ENCODE measurements around the gene PAPOLB. TPM values are rescaled to one million over a fixed set of nuclear protein-coding genes. Genes with fewer than 3 reads are reported as not detected.

Gene PAPOLB
- polyA plus RNA-seq, 2 donors, result 0.02 TPM; not detected in 1

GRCh38 chr7:4845740-4846142 lies 16.1 kb downstream of the PAPOLB start:
- no peaks in the 10 kb centered on the region for H3K27me3 ChIP-seq (ENCODE audit: control insufficient read depth in 1 of 2, insufficient read depth in 2 of 2, low read length in 2 of 2)
- 35 to 37% methylated on average over 18 of the region's 18 CpGs for WGBS, 2 donors
- no peaks in the 10 kb centered on the region for H3K36me3 ChIP-seq (ENCODE audit: control insufficient read depth in 2 of 2, insufficient read depth in 2 of 2, low read length in 1 of 2)
- H3K27ac ChIP-seq (ENCODE audit: low read depth in 2 of 2, low read length in 1 of 2), result no peak overlapping the region
- peaks cover 0 to 2% of the 10 kb centered on the region in 2 donors for H3K9me3 ChIP-seq (ENCODE audit: control insufficient read depth in 2 of 2, insufficient read depth in 1 of 2, low read depth in 1 of 2, low read length in 1 of 2)
- H3K4me3 ChIP-seq (ENCODE audit: low read depth in 1 of 2, low read length in 2 of 2), result no peak overlapping the region
- H3K4me1 ChIP-seq (ENCODE audit: control insufficient read depth in 2 of 2, insufficient read depth in 2 of 2, low read length in 1 of 2), result peaks cover 0 to 2% of the 10 kb centered on the region in 2 donors

DNA sequence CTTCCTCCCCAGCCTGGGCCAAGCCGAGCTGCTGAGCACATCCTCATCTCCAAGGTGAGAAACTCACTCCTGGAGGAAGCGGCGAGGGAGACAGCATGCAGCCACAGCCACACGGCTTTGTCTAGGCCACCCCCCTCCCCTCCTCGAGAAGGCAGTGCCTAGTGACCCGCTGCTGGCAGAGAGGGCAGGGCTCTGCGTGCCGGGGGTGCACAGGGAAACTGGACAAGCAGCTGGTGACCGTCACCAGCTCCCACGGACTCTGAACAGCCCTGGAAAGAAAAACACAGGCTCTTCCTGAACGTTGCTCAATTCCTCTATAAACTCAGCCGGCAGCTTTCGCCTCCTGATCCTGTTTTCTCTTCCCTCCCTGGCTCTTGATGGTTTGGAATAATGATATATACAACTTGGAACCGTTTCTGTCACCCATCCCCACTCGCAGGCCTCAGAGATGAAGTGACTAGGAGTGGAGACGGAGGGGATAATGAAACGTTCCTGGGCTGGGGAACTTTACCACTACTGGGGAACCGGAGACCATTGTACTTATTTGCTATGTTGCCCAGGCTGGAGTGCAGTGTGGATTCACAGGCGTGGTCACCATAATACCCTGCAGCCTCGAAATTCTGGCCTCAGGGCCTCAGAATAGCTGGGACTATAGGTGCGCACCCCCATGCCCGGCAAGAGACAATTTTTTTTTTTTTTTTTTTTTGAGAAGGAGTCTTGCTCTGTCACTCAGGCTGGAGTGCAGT lies 19.3 kb downstream of the PAPOLB start:
- Histone ChIP-seq H3K27ac (ENCODE audit: low read depth in 2 of 2, low read length in 1 of 2) (no peak overlapping the region), H3K9me3 (ENCODE audit: control insufficient read depth in 2 of 2, insufficient read depth in 1 of 2, low read depth in 1 of 2, low read length in 1 of 2) (no peaks in the 10 kb centered on the region), H3K36me3 (ENCODE audit: control insufficient read depth in 2 of 2, insufficient read depth in 2 of 2, low read length in 1 of 2) (no peaks in the 10 kb centered on the region), H3K4me3 (ENCODE audit: low read depth in 1 of 2, low read length in 2 of 2) (no peak overlapping the region), H3K27me3 (ENCODE audit: control insufficient read depth in 1 of 2, insufficient read depth in 2 of 2, low read length in 2 of 2) (no peaks in the 10 kb centered on the region), H3K4me1 (ENCODE audit: control insufficient read depth in 2 of 2, insufficient read depth in 2 of 2, low read length in 1 of 2) (peaks cover 0 to 2% of the 10 kb centered on the region in 2 donors)
- 49 to 55% methylated on average over 22 of the region's 22 CpGs for WGBS, 2 donors

DNA sequence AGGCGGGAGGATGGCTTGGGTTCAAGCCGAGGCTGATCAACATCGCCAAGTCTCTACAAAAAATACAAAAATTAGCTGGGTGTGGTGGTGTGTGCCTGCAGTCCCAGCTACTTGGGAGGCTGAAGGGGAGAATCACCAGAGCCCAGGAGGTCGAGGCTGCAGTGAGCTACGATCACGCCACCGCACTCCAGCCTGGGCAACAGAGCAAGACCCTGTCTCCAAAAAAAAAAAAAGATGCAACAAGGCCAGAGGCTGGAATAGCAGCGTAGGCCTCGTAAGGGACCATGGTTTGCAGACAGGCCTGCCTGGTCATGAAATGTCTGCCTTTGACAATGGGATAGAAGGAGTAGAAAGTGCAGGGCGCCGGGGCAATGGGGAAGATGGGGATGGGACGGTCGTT lies 20.0 kb downstream of the PAPOLB start:
- no peaks in the 10 kb centered on the region for H3K27me3 ChIP-seq (ENCODE audit: control insufficient read depth in 1 of 2, insufficient read depth in 2 of 2, low read length in 2 of 2)
- peaks cover 0 to 2% of the 10 kb centered on the region in 2 donors for H3K4me1 ChIP-seq (ENCODE audit: control insufficient read depth in 2 of 2, insufficient read depth in 2 of 2, low read length in 1 of 2)
- no peak overlapping the region for H3K27ac ChIP-seq (ENCODE audit: low read depth in 2 of 2, low read length in 1 of 2)
- no peak overlapping the region for H3K4me3 ChIP-seq (ENCODE audit: low read depth in 1 of 2, low read length in 2 of 2)
- no peaks in the 10 kb centered on the region for H3K9me3 ChIP-seq (ENCODE audit: control insufficient read depth in 2 of 2, insufficient read depth in 1 of 2, low read depth in 1 of 2, low read length in 1 of 2)
- 88 to 90% methylated on average over 13 of the region's 13 CpGs for WGBS, 2 donors
- H3K36me3 ChIP-seq (ENCODE audit: control insufficient read depth in 2 of 2, insufficient read depth in 2 of 2, low read length in 1 of 2), result no peaks in the 10 kb centered on the region

DNA sequence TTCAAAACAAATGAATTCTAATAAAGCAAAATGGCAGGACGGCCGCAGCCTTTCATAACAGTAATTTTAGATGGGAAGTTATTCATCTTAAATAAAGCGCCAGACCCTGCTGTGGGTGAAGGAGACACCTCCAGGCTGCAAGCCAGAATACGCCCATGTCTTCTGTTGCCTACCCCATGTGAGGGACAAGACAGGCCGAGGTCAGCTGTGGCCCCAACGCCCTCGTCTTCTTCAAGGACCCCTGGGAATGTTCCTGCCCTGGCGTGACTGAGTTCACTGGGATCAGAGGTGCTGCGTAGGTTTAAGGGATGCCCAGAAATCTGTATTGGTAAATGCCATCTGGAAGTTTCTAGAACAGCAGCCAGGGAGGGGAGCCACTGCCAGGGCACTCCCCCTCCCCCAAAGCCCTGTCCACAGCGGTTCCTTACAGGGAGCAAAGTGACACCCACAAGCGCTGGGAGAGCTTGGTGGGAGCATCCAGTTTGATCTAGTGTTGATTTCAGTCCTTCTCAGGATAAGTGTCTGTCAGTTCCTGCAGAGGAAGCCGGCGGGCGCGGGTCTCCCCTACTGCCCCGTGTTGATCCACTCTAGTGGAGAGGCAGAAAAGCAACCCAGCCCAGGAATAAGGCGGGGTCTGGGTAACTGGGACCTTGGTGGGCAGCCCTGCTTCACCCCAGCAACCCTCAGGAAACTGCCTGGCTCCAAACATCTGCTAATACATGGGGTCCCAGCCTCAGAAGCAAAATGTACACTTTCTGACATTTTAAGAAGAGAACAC lies 20.6 kb downstream of the PAPOLB start:
- Histone ChIP-seq H3K4me1 (ENCODE audit: control insufficient read depth in 2 of 2, insufficient read depth in 2 of 2, low read length in 1 of 2) (peaks cover 0 to 2% of the 10 kb centered on the region in 2 donors), H3K9me3 (ENCODE audit: control insufficient read depth in 2 of 2, insufficient read depth in 1 of 2, low read depth in 1 of 2, low read length in 1 of 2) (no peaks in the 10 kb centered on the region), H3K27ac (ENCODE audit: low read depth in 2 of 2, low read length in 1 of 2) (no peak overlapping the region), H3K27me3 (ENCODE audit: control insufficient read depth in 1 of 2, insufficient read depth in 2 of 2, low read length in 2 of 2) (no peaks in the 10 kb centered on the region), H3K4me3 (ENCODE audit: low read depth in 1 of 2, low read length in 2 of 2) (no peak overlapping the region), H3K36me3 (ENCODE audit: control insufficient read depth in 2 of 2, insufficient read depth in 2 of 2, low read length in 1 of 2) (no peaks in the 10 kb centered on the region)
- WGBS, 2 donors, result 91 to 92% methylated on average over 17 of the region's 17 CpGs

- WGBS, 2 donors, result 78 to 82% methylated on average over 16 of the region's 16 CpGs
- H3K36me3 ChIP-seq (ENCODE audit: control insufficient read depth in 2 of 2, insufficient read depth in 2 of 2, low read length in 1 of 2), result no peaks in the 10 kb centered on the region
- H3K9me3 ChIP-seq (ENCODE audit: control insufficient read depth in 2 of 2, insufficient read depth in 1 of 2, low read depth in 1 of 2, low read length in 1 of 2), result no peaks in the 10 kb centered on the region
- no peak overlapping the region for H3K4me3 ChIP-seq (ENCODE audit: low read depth in 1 of 2, low read length in 2 of 2)
- H3K27me3 ChIP-seq (ENCODE audit: control insufficient read depth in 1 of 2, insufficient read depth in 2 of 2, low read length in 2 of 2), result no peaks in the 10 kb centered on the region
- H3K4me1 ChIP-seq (ENCODE audit: control insufficient read depth in 2 of 2, insufficient read depth in 2 of 2, low read length in 1 of 2), result no peaks in the 10 kb centered on the region
- H3K27ac ChIP-seq (ENCODE audit: low read depth in 2 of 2, low read length in 1 of 2), result no peak overlapping the region
Observed at GRCh38 chr7:4840079-4840501, 21.7 kb downstream of the PAPOLB start.

- H3K4me3 ChIP-seq (ENCODE audit: low read depth in 1 of 2, low read length in 2 of 2), result no peak overlapping the region
- H3K4me1 ChIP-seq (ENCODE audit: control insufficient read depth in 2 of 2, insufficient read depth in 2 of 2, low read length in 1 of 2), result no peaks in the 10 kb centered on the region
- no peaks in the 10 kb centered on the region for H3K36me3 ChIP-seq (ENCODE audit: control insufficient read depth in 2 of 2, insufficient read depth in 2 of 2, low read length in 1 of 2)
- H3K9me3 ChIP-seq (ENCODE audit: control insufficient read depth in 2 of 2, insufficient read depth in 1 of 2, low read depth in 1 of 2, low read length in 1 of 2), result no peaks in the 10 kb centered on the region
- H3K27ac ChIP-seq (ENCODE audit: low read depth in 2 of 2, low read length in 1 of 2), result no peak overlapping the region
- 91 to 92% methylated on average over 20 to 21 of the region's 21 CpGs for WGBS, 2 donors
- no peaks in the 10 kb centered on the region for H3K27me3 ChIP-seq (ENCODE audit: control insufficient read depth in 1 of 2, insufficient read depth in 2 of 2, low read length in 2 of 2)
Observed at GRCh38 chr7:4838626-4839334, 23.1 kb downstream of the PAPOLB start.

DNA sequence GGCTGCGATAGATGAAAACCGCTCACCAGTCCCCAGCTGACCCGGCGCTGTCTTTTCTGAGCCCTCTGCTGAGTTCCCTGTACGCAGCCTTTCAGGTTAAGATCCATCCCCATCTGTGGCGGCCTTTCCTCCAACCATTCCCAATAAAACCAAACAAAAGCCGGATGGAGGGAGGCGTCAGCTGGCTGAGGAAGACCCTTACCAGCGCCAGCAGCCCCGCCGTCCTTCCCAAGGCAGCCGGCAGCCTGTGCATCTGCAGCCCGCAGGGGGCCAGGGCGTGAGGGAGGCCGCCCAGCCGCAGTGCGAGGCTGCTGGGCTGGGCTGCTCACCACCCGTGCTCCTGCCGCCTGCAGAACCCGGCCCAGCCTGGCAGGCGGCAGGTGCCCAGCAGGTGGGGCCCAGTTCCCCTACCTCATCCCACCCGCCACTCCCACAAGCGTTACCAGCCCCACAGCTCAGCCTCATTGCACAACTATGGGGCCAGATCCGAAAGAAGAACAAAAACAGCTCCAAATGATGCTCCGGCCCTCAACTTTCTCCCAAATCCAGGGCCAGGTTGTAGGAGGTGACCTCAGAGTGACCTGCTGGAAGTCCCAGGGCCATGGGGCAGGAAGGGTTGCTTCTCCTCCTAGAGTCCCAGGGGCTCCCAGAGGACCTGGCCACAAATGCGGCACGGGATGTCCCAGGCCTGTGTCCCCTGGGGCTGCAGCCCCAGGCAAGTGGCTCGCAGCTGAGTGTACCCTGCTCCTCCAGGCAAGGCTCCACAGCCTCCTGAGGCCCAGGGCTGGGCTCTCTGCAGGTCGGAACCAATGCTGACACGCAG lies 23.8 kb downstream of the PAPOLB start:
- H3K9me3 ChIP-seq (ENCODE audit: control insufficient read depth in 2 of 2, insufficient read depth in 1 of 2, low read depth in 1 of 2, low read length in 1 of 2), result no peaks in the 10 kb centered on the region
- H3K36me3 ChIP-seq (ENCODE audit: control insufficient read depth in 2 of 2, insufficient read depth in 2 of 2, low read length in 1 of 2), result no peaks in the 10 kb centered on the region
- H3K4me3 ChIP-seq (ENCODE audit: low read depth in 1 of 2, low read length in 2 of 2), result no peak overlapping the region
- H3K27ac ChIP-seq (ENCODE audit: low read depth in 2 of 2, low read length in 1 of 2), result no peak overlapping the region
- 63 to 64% methylated on average over 30 of the region's 30 CpGs for WGBS, 2 donors
- H3K27me3 ChIP-seq (ENCODE audit: control insufficient read depth in 1 of 2, insufficient read depth in 2 of 2, low read length in 2 of 2), result no peaks in the 10 kb centered on the region
- H3K4me1 ChIP-seq (ENCODE audit: control insufficient read depth in 2 of 2, insufficient read depth in 2 of 2, low read length in 1 of 2), result no peaks in the 10 kb centered on the region

- Histone ChIP-seq H3K9me3 (ENCODE audit: control insufficient read depth in 2 of 2, insufficient read depth in 1 of 2, low read depth in 1 of 2, low read length in 1 of 2) (no peaks in the 10 kb centered on the region), H3K27ac (ENCODE audit: low read depth in 2 of 2, low read length in 1 of 2) (no peak overlapping the region), H3K36me3 (ENCODE audit: control insufficient read depth in 2 of 2, insufficient read depth in 2 of 2, low read length in 1 of 2) (no peaks in the 10 kb centered on the region), H3K4me3 (ENCODE audit: low read depth in 1 of 2, low read length in 2 of 2) (no peak overlapping the region), H3K4me1 (ENCODE audit: control insufficient read depth in 2 of 2, insufficient read depth in 2 of 2, low read length in 1 of 2) (no peaks in the 10 kb centered on the region), H3K27me3 (ENCODE audit: control insufficient read depth in 1 of 2, insufficient read depth in 2 of 2, low read length in 2 of 2) (no peaks in the 10 kb centered on the region)
- WGBS, 2 donors, result 65 to 70% methylated on average over 22 of the region's 22 CpGs
Observed at GRCh38 chr7:4837041-4837802, 24.6 kb downstream of the PAPOLB start.

Data from esophagus (tissue), 2 donors.